Measurements from ENCODE around the gene TAB3. TPM values are rescaled to one million over a fixed set of nuclear protein-coding genes. Genes with fewer than 3 reads are reported as not detected.

The TAB3 gene
- polyA plus RNA-seq, 1 experiment: 8.6 TPM

DNA sequence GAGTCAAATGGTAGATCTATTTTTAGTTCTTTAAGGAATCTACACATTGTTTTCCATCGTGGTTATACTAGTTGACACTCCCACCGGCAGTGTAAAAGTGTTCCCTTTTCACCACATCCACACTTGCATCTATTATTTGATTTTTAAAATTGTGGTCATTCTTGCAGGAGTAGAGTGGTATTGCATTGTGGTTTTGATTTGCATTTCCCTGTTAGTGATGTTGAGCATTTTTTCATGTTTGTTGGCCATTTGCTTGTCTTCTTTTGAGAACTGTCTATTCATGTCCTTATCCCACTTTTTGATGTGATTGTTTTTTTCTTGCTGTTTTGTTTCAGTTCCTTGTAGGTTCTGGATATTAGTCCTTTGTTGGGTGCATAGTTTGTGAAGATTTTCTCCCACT lies 70.0 kb downstream of the TAB3 start:
- no peaks in the 10 kb centered on the region for H3K36me3 ChIP-seq (ENCODE audit: control insufficient read depth, insufficient read depth, low read length)
- ChIA-PET CTCF (no interaction called here), POLR2A (no interaction called here)
- DNase-seq (ENCODE audit: low read depth): no peak
- no peaks in the 10 kb centered on the region for H3K27me3 ChIP-seq (ENCODE audit: control insufficient read depth, insufficient read depth, low read length)
- H3K4me3 ChIP-seq (ENCODE audit: low read depth, low read length): no peak overlapping the region
- TF ChIP-seq, protein P1, sequence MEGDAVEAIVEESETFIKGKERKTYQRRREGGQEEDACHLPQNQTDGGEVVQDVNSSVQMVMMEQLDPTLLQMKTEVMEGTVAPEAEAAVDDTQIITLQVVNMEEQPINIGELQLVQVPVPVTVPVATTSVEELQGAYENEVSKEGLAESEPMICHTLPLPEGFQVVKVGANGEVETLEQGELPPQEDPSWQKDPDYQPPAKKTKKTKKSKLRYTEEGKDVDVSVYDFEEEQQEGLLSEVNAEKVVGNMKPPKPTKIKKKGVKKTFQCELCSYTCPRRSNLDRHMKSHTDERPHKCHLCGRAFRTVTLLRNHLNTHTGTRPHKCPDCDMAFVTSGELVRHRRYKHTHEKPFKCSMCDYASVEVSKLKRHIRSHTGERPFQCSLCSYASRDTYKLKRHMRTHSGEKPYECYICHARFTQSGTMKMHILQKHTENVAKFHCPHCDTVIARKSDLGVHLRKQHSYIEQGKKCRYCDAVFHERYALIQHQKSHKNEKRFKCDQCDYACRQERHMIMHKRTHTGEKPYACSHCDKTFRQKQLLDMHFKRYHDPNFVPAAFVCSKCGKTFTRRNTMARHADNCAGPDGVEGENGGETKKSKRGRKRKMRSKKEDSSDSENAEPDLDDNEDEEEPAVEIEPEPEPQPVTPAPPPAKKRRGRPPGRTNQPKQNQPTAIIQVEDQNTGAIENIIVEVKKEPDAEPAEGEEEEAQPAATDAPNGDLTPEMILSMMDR (IDR thresholded peaks at IDR 0.05; ENCODE audit: insufficient read depth, low read depth, low read length): no peak

- Histone ChIP-seq H3K4me3 (ENCODE audit: low read depth, low read length) (no peak overlapping the region), H3K27me3 (ENCODE audit: control insufficient read depth, insufficient read depth, low read length) (no peaks in the 10 kb centered on the region), H3K36me3 (ENCODE audit: control insufficient read depth, insufficient read depth, low read length) (no peaks in the 10 kb centered on the region)
- no peak for DNase-seq (ENCODE audit: low read depth)
- ChIA-PET POLR2A (no interaction called here), CTCF (no interaction called here)
- TF ChIP-seq, protein P1 (IDR thresholded peaks at IDR 0.05; ENCODE audit: insufficient read depth, low read depth, low read length): no peak
Measured at GRCh38 chrX:30816079-30816478, 73.0 kb downstream of the TAB3 start.

- H3K4me3 ChIP-seq (ENCODE audit: low read depth, low read length): no peak overlapping the region
- ChIA-PET POLR2A (no interaction called here), CTCF (no interaction called here)
- TF ChIP-seq, protein P1 (IDR thresholded peaks at IDR 0.05; ENCODE audit: insufficient read depth, low read depth, low read length): no peak
- H3K27me3 ChIP-seq (ENCODE audit: control insufficient read depth, insufficient read depth, low read length): no peaks in the 10 kb centered on the region
- DNase-seq (ENCODE audit: low read depth): no peak
- H3K36me3 ChIP-seq (ENCODE audit: control insufficient read depth, insufficient read depth, low read length): no peaks in the 10 kb centered on the region
Measured at GRCh38 chrX:30814978-30815377, 74.1 kb downstream of the TAB3 start.

DNA sequence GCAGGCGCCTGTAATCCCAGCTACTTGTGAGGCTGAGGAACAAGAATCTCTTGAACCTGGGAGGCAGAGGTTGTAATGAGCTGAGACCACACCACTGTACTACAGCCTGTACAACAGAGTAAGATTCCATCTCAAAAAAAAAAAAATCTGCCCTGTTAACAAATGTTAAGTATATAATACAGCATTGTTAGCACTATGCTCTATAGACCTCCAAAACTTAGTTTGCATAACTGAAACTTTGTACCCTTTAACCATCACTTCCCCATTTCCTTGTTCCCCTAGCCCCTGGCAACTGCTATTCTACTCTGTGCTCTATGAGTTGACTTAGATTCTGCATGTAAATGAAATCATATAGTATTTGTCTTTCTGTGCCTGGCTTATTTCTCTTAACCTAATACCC lies 76.7 kb downstream of the TAB3 start:
- H3K4me3 ChIP-seq (ENCODE audit: low read depth, low read length): no peak overlapping the region
- H3K36me3 ChIP-seq (ENCODE audit: control insufficient read depth, insufficient read depth, low read length): no peaks in the 10 kb centered on the region
- DNase-seq (ENCODE audit: low read depth): no peak
- POLR2A ChIA-PET: no interaction called here
- H3K27me3 ChIP-seq (ENCODE audit: control insufficient read depth, insufficient read depth, low read length): no peaks in the 10 kb centered on the region
- CTCF ChIA-PET: no interaction called here
- TF ChIP-seq, protein P1 (IDR thresholded peaks at IDR 0.05; ENCODE audit: insufficient read depth, low read depth, low read length): no peak

- POLR2A ChIA-PET: no interaction called here
Measured at GRCh38 chrX:30806187-30806728, 82.8 kb downstream of the TAB3 start.

More at GRCh38 chrX:30806187-30806728, 82.8 kb downstream of the TAB3 start:
- Histone ChIP-seq H3K27me3 (ENCODE audit: control insufficient read depth, insufficient read depth, low read length) (no peaks in the 10 kb centered on the region), H3K36me3 (ENCODE audit: control insufficient read depth, insufficient read depth, low read length) (no peaks in the 10 kb centered on the region), H3K4me3 (ENCODE audit: low read depth, low read length) (no peak overlapping the region)
- no peak for DNase-seq (ENCODE audit: low read depth)
- TF ChIP-seq, protein P1 (IDR thresholded peaks at IDR 0.05; ENCODE audit: insufficient read depth, low read depth, low read length): no peak
- CTCF ChIA-PET: no interaction called here
